ENCODE measurements around the gene ARHGDIB. TPM values are rescaled to one million over a fixed set of nuclear protein-coding genes. Genes with fewer than 3 reads are reported as not detected.

The ARHGDIB gene
- total and polyA plus RNA-seq, 10 of the 15 experiments (the other 5 are each of a cell fraction or from before 2014, with no cell fraction given) = 796 to 2,849 (median 1,346) TPM

- no peak for TF ChIP-seq ZBTB40 (IDR thresholded peaks at IDR 0.05; ENCODE audit: borderline replicate concordance)
- no peak for TF ChIP-seq RFX5 (IDR thresholded peaks at IDR 0.05; ENCODE audit: low read depth, low read length)
- TF ChIP-seq HDAC6 (IDR thresholded peaks at IDR 0.05; ENCODE audit: unreplicated experiment) = no peak
- TF ChIP-seq CUX1 (IDR thresholded peaks at IDR 0.05; ENCODE audit: insufficient replicate concordance, low read depth, low read length) = no peak
- no peak for TF ChIP-seq HSF1 (IDR thresholded peaks at IDR 0.05; ENCODE audit: low read depth, low read length)
- TF ChIP-seq ZNF592 (IDR thresholded peaks at IDR 0.05) = no peak
- no peak for TF ChIP-seq ZNF207 (IDR thresholded peaks at IDR 0.05; ENCODE audit: borderline replicate concordance)
Measured at GRCh38 chr12:14910090-14910915, 51.1 kb downstream of the ARHGDIB start (continued).

Measured in GM12878 (cell line).